Measurements from ENCODE around the gene PHF2. TPM values are rescaled to one million over a fixed set of nuclear protein-coding genes. Genes with fewer than 3 reads are reported as not detected.
"Not testable (repeated sequence)": the region's sequence is repeated elsewhere in the genome, so short reads cannot be mapped to it uniquely, and the experiment has no call there.

PHF2 gene
- total RNA-seq, 2 experiments from 2014 or later = 16.0 to 16.2 TPM

- Mint-ChIP-seq H3K4me3 (no peak overlapping the region), H3K27ac (no peak overlapping the region), H3K9me3 (no peaks in the 10 kb centered on the region), H3K36me3 (peaks cover 8% of the 10 kb centered on the region), H3K27me3 (no peaks in the 10 kb centered on the region), H3K4me1 (ENCODE audit: low read depth) (no peaks in the 10 kb centered on the region)
- POLR2A ChIA-PET = no interaction called here
- CTCF ChIA-PET = no interaction called here
- intact Hi-C loops (cut with micrococcal nuclease) = no loop called here
- DNase-seq = no peak
Measured at GRCh38 chr9:93663877-93664548, 87.6 kb downstream of the PHF2 start.

GRCh38 chr9:93664549-93665120 lies 88.3 kb downstream of the PHF2 start:
- no peak overlapping the region for H3K27ac Mint-ChIP-seq
- H3K9me3 Mint-ChIP-seq = no peaks in the 10 kb centered on the region
- CTCF ChIA-PET = no interaction called here
- intact Hi-C loops (cut with micrococcal nuclease) = no loop called here
- no peaks in the 10 kb centered on the region for H3K4me1 Mint-ChIP-seq (ENCODE audit: low read depth)
- no peak overlapping the region for H3K4me3 Mint-ChIP-seq
- POLR2A ChIA-PET = no interaction called here
- DNase-seq = no peak
- H3K27me3 Mint-ChIP-seq = no peaks in the 10 kb centered on the region
- peaks cover 7% of the 10 kb centered on the region for H3K36me3 Mint-ChIP-seq

- H3K4me3 Mint-ChIP-seq = no peak overlapping the region
- H3K27me3 Mint-ChIP-seq = no peaks in the 10 kb centered on the region
- peaks cover 2% of the 10 kb centered on the region for H3K36me3 Mint-ChIP-seq
- no peak overlapping the region for H3K27ac Mint-ChIP-seq
- DNase-seq = no peak
- intact Hi-C loops (cut with micrococcal nuclease) = no loop called here
- H3K4me1 Mint-ChIP-seq (ENCODE audit: low read depth) = no peaks in the 10 kb centered on the region
- POLR2A ChIA-PET = no interaction called here
- CTCF ChIA-PET = no interaction called here
- no peaks in the 10 kb centered on the region for H3K9me3 Mint-ChIP-seq
Measured at GRCh38 chr9:93665128-93665636, 88.8 kb downstream of the PHF2 start.

DNA sequence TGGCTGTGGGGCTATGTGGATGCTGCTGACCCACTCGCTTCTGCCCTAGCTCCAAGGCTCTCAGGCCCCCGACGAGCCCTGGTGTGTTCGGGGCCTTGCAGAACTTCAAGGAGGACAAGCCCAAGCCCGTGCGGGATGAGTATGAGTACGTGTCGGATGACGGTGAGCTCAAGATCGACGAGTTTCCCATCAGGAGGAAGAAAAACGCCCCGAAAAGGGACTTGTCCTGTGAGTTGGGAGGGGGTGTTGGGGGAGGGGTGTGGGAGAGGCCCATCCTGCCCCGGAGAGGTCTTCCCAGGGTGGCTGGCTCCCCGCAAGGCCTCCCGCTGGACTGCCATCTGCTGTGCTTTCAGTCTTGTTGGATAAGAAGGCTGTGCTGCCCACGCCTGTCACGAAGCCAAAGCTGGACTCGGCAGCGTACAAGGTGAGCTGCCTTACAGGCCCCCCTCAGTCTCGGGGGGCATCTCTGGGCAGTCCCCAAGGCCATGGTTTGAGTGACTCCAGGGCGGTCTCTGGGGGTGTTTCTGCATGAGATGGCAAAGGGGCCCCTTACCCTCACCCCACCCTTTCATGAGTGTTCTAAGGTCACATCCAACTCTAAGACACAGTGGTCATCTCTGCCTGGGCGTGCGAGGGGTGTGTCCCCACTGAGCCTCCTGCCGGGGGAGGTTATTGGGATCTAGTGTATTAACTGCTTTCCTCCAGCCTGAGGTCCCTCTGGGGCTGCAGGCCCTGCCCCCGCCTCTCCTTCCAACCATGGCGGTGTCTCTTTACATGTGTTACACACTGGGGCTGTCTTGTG lies 89.5 kb downstream of the PHF2 start:
- Mint-ChIP-seq H3K4me3 (no peak overlapping the region), H3K36me3 (peaks cover 4% of the 10 kb centered on the region), H3K27ac (no peak overlapping the region), H3K4me1 (ENCODE audit: low read depth) (no peaks in the 10 kb centered on the region), H3K9me3 (no peaks in the 10 kb centered on the region), H3K27me3 (no peaks in the 10 kb centered on the region)
- DNase-seq = no peak
- intact Hi-C loops (cut with micrococcal nuclease) = no loop called here
- ChIA-PET POLR2A (no interaction called here), CTCF (no interaction called here)

DNA sequence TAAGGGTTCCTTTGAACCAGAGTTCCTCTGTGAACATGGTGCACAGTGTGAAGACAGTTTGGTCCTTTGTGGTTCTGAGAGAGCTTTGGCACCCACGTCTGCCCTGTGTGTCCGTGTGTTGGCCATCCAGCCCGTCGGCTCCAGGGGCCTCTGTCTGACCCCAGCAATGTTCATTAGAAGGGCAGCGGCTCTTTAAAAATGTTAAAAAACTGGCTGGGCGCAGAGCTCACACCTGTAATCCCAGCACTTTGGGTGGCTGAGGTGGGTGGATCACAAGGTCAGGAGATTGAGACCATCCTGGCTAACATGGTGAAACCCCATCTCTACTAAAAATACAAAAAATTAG lies 90.0 kb downstream of the PHF2 start:
- H3K4me1 Mint-ChIP-seq (ENCODE audit: low read depth); H3K4me3 Mint-ChIP-seq; H3K27ac Mint-ChIP-seq; H3K9me3 Mint-ChIP-seq; POLR2A ChIA-PET; CTCF ChIA-PET; DNase-seq; intact Hi-C loops (cut with micrococcal nuclease); H3K36me3 Mint-ChIP-seq; H3K27me3 Mint-ChIP-seq: not testable (repeated sequence)

DNA sequence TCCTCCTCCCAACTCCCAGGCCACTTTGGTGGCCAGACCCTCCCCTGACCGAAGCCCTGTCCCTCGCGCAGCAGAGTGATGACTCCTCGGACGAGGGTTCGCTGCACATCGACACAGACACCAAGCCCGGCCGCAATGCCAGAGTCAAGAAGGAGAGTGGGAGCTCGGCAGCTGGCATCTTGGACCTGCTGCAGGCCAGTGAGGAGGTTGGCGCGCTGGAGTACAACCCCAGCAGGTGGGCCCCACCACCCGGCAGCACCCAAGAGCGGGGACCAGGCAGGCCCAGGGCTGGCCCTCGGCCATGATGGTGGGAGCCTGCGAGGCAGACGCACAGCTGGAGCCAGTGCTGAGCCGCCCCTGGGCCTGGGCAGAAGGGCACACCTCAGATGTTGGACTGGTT lies 90.6 kb downstream of the PHF2 start:
- H3K36me3 Mint-ChIP-seq = peaks cover 4% of the 10 kb centered on the region
- H3K4me3 Mint-ChIP-seq = no peak overlapping the region
- H3K9me3 Mint-ChIP-seq = no peaks in the 10 kb centered on the region
- ChIA-PET POLR2A (no interaction called here), CTCF (no interaction called here)
- intact Hi-C loops (cut with micrococcal nuclease) = no loop called here
- no peaks in the 10 kb centered on the region for H3K4me1 Mint-ChIP-seq (ENCODE audit: low read depth)
- H3K27ac Mint-ChIP-seq = no peak overlapping the region
- H3K27me3 Mint-ChIP-seq = no peaks in the 10 kb centered on the region
- no peak for DNase-seq

GRCh38 chr9:93667627-93668026 lies 91.2 kb downstream of the PHF2 start:
- ChIA-PET CTCF (no interaction called here), POLR2A (no interaction called here)
- H3K27ac Mint-ChIP-seq = no peak overlapping the region

GRCh38 chr9:93668261-93668871 lies 92.0 kb downstream of the PHF2 start:
- H3K36me3 Mint-ChIP-seq = peaks cover 6% of the 10 kb centered on the region
- peak overlapping the region; percentile 10 for H3K27ac Mint-ChIP-seq
- no peaks in the 10 kb centered on the region for H3K9me3 Mint-ChIP-seq
- POLR2A ChIA-PET = no interaction called here
- no peak overlapping the region for H3K4me3 Mint-ChIP-seq
- intact Hi-C loops (cut with micrococcal nuclease) = no loop called here
- no peaks in the 10 kb centered on the region for H3K27me3 Mint-ChIP-seq
- CTCF ChIA-PET = no interaction called here
- no peaks in the 10 kb centered on the region for H3K4me1 Mint-ChIP-seq (ENCODE audit: low read depth)
- DNase-seq = no peak

More at GRCh38 chr9:93667627-93668026, 91.2 kb downstream of the PHF2 start:
- intact Hi-C loops (cut with micrococcal nuclease) = no loop called here
- DNase-seq = no peak
- no peak overlapping the region for H3K4me3 Mint-ChIP-seq
- no peaks in the 10 kb centered on the region for H3K4me1 Mint-ChIP-seq (ENCODE audit: low read depth)
- no peaks in the 10 kb centered on the region for H3K9me3 Mint-ChIP-seq
- no peaks in the 10 kb centered on the region for H3K27me3 Mint-ChIP-seq
- H3K36me3 Mint-ChIP-seq = peaks cover 4% of the 10 kb centered on the region

DNA sequence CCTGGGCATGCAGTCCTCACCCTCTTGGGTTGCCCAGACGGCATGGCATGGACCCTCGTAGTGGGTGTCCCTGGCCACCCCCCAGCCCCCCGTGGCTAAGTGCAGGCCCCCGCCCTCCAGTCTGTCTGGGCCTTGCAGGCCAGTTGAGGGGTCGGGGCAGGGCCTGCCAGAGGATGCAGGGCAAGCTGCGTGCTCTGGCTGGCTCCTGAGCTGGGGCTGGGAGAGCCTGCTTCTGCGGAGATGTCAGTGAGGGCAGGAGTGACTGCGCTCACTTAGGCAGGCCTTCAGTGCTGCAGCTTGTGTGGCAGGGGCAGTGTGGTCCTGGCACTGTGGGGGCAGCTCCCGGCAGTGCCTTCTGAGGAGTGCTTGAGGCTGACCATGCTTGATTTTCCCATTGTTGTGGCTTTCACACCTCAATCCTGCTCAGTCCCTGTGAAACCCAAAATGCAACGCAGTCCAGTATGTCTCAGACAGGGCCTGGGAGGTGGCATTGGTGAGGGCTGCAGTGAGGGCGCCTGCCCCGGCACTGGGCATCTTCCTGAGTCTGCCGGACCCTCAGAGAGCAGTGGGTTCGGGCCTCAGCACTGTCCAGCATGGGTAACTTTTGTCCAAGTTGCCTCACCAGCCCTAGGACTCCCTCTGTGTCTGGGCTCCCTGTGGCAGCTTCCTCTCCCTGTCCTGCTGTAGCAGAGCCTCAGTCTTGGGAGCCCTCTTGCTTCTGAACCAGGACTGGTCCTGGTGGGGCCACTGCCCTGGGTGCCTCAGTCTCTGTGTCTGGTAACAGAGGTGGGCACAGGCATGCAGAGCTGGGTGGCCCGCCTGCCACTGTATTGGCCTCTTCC lies 93.0 kb downstream of the PHF2 start:
- ChIA-PET CTCF (no interaction called here), POLR2A (no interaction called here)
- Mint-ChIP-seq H3K4me1 (ENCODE audit: low read depth) (no peaks in the 10 kb centered on the region), H3K9me3 (no peaks in the 10 kb centered on the region), H3K4me3 (no peak overlapping the region), H3K27ac (no peak overlapping the region), H3K36me3 (peaks cover 9% of the 10 kb centered on the region), H3K27me3 (no peaks in the 10 kb centered on the region)
- intact Hi-C loops (cut with micrococcal nuclease) = no loop called here
- peak; percentile 5 for DNase-seq

DNA sequence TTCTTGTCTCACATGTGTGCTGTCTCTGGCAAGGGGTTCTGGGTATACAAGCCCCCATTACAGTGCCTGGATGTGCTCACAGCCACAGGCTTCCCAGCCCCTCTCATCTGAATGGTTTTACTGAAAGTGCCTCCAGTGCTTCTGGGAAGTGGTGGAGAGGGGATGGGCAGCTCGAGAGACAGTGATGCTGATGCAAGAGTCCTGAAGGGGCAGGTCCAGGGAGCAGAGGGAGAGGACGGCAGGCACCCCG lies 93.5 kb downstream of the PHF2 start:
- Mint-ChIP-seq H3K27me3 (no peaks in the 10 kb centered on the region), H3K36me3 (peaks cover 10% of the 10 kb centered on the region), H3K9me3 (no peaks in the 10 kb centered on the region), H3K4me1 (ENCODE audit: low read depth) (no peaks in the 10 kb centered on the region), H3K4me3 (no peak overlapping the region), H3K27ac (no peak overlapping the region)
- CTCF ChIA-PET = no interaction called here
- no peak for DNase-seq
- POLR2A ChIA-PET = no interaction called here
- intact Hi-C loops (cut with micrococcal nuclease) = no loop called here

DNA sequence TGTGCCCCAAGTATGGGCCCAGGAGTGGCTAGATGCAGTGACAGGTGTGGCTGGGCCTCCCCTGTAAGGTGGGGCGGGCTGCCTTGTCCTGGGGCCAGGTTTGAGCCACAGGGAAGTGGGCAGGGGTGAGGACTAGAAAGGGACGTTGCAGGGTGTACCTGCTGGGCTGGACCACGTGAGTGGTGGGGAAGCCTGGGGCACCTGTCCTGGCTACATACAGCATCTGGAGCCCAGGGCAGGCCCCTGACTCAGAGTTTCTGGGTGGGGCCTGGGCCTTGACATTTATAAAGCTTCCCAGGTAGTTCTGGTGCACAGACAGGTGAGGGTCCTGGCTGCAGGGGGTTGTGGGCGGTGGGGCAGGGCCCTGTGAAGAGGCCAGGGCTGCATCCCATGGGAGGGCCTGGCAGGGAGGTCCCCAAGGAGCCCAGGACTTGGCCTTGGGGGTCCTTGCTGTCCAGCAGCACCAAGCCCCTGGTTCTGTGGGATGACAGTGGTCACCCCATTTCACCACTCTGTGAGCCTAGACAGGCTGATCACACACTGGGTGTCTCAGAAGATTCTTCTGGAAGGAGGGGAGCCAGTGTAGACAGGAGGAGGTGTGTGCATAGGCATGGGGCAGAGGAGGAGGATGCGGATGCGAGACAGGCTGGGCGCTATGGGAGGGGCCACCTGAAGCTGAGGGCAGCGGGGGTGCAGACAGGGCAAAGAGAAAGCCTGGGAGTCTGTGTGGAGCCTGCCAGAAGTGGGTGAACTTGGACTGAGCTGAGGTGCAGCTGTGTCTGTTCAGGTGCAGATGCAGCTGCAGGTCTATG lies 94.0 kb downstream of the PHF2 start:
- ChIA-PET POLR2A (no interaction called here), CTCF (no interaction called here)
- Mint-ChIP-seq H3K27me3 (no peaks in the 10 kb centered on the region), H3K9me3 (no peaks in the 10 kb centered on the region), H3K27ac (no peak overlapping the region), H3K4me3 (no peak overlapping the region), H3K36me3 (peaks cover 10% of the 10 kb centered on the region), H3K4me1 (ENCODE audit: low read depth) (no peaks in the 10 kb centered on the region)
- intact Hi-C loops (cut with micrococcal nuclease) = no loop called here
- DNase-seq = peak; percentile 15

DNA sequence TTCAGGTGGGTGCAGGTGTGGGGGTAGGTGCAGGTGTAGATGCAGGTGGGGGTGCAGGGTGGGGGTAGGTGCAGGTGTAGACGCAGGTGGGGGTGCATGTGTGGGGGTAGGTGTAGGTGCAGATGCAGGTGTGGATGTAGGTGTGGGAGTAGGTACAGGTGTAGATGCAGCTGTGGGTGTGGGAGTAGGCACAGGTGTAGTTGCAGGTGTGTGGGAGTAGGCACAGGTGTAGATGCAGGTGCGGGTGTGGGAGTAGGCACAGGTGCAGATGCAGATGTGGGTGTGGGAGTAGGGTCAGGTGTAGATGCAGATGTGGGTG lies 94.6 kb downstream of the PHF2 start:
- H3K27ac Mint-ChIP-seq = no peak overlapping the region
- DNase-seq = peak; percentile 6
- intact Hi-C loops (cut with micrococcal nuclease) = no loop called here
- no peaks in the 10 kb centered on the region for H3K9me3 Mint-ChIP-seq
- no peaks in the 10 kb centered on the region for H3K27me3 Mint-ChIP-seq
- H3K36me3 Mint-ChIP-seq = peaks cover 10% of the 10 kb centered on the region
- ChIA-PET POLR2A (no interaction called here), CTCF (no interaction called here)
- H3K4me1 Mint-ChIP-seq (ENCODE audit: low read depth) = no peaks in the 10 kb centered on the region
- H3K4me3 Mint-ChIP-seq = no peak overlapping the region

Data from activated CD4-positive, alpha-beta memory T cell treated with anti-CD3 and anti-CD28 coated beads for 36 hours (primary cell).